Measurements from ENCODE around the gene NXF1.

- TF ChIP-seq CTCF (optimal IDR thresholded peaks at IDR 0.05 in 1 of 3, IDR thresholded peaks at IDR 0.05 in 1 of 3, conservative IDR thresholded peaks at IDR 0.05 in 1 of 3; ENCODE audit: extremely low read depth in 1 of 3, insufficient read depth in 2 of 3, low read length in 3 of 3) (no peak), EZH2 (IDR thresholded peaks at IDR 0.05; ENCODE audit: low read length) (no peak)
These were observed 34.1 kb upstream of the NXF1 start, which contains the start of gene WDR74 for GRCh38 chr11:62839050-62839945.
